Measurements from ENCODE around the gene TEX26.

Gene TEX26

GRCh38 chr13:30898070-30898469 is 34.4 kb upstream of the TEX26 start:
- no peak for TF ChIP-seq EZH2phosphoT487 (IDR thresholded peaks at IDR 0.05; ENCODE audit: low read length)
- TF ChIP-seq EZH2 (optimal IDR thresholded peaks at IDR 0.05; ENCODE audit: low read depth, low read length), result no peak
- no peak for TF ChIP-seq CTCF (IDR thresholded peaks at IDR 0.05; ENCODE audit: low read length)
- Histone ChIP-seq H3K9ac (ENCODE audit: low read length) (no peak overlapping the region), H3K4me1 (ENCODE audit: low read length) (no peaks in the 10 kb centered on the region), H4K20me1 (ENCODE audit: insufficient read depth, low read length) (no peaks in the 10 kb centered on the region), H3K27me3 (replicated peaks; ENCODE audit: insufficient read depth, low read length) (no peaks in the 10 kb centered on the region), H3K36me3 (replicated peaks; ENCODE audit: insufficient read depth, low read length) (no peaks in the 10 kb centered on the region), H3K27ac (ENCODE audit: low read length) (no peak overlapping the region), H3F3A (ENCODE audit: insufficient read depth, low read length) (no peaks in the 10 kb centered on the region), H3K9me2 (replicated peaks; ENCODE audit: insufficient read depth, low read length) (no peaks in the 10 kb centered on the region), H2AFZ (ENCODE audit: low read length) (no peak overlapping the region), H3K4me3 (ENCODE audit: low read length) (no peak overlapping the region), H3K4me2 (ENCODE audit: low read depth, low read length) (no peak overlapping the region), H3K9me3 (replicated peaks; ENCODE audit: insufficient read depth, low read length) (no peaks in the 10 kb centered on the region), H3K79me2 (ENCODE audit: low read length) (no peaks in the 10 kb centered on the region)
- DNase-seq, result no peak

- no peaks in the 10 kb centered on the region for H3K79me2 ChIP-seq (ENCODE audit: low read length)
- DNase-seq, result no peak
- no peaks in the 10 kb centered on the region for H3F3A ChIP-seq (ENCODE audit: insufficient read depth, low read length)
- H3K36me3 ChIP-seq (replicated peaks; ENCODE audit: insufficient read depth, low read length), result no peaks in the 10 kb centered on the region
- no peak overlapping the region for H2AFZ ChIP-seq (ENCODE audit: low read length)
- H3K27me3 ChIP-seq (replicated peaks; ENCODE audit: insufficient read depth, low read length), result no peaks in the 10 kb centered on the region
- no peak overlapping the region for H3K4me2 ChIP-seq (ENCODE audit: low read depth, low read length)
- no peak overlapping the region for H3K27ac ChIP-seq (ENCODE audit: low read length)
- no peaks in the 10 kb centered on the region for H3K4me1 ChIP-seq (ENCODE audit: low read length)
- TF ChIP-seq CTCF (IDR thresholded peaks at IDR 0.05; ENCODE audit: low read length) (no peak), EZH2 (optimal IDR thresholded peaks at IDR 0.05; ENCODE audit: low read depth, low read length) (no peak), EZH2phosphoT487 (IDR thresholded peaks at IDR 0.05; ENCODE audit: low read length) (no peak)
- no peak overlapping the region for H3K9ac ChIP-seq (ENCODE audit: low read length)
- no peaks in the 10 kb centered on the region for H3K9me2 ChIP-seq (replicated peaks; ENCODE audit: insufficient read depth, low read length)
- H3K4me3 ChIP-seq (ENCODE audit: low read length), result no peak overlapping the region
- H3K9me3 ChIP-seq (replicated peaks; ENCODE audit: insufficient read depth, low read length), result no peaks in the 10 kb centered on the region
- H4K20me1 ChIP-seq (ENCODE audit: insufficient read depth, low read length), result no peaks in the 10 kb centered on the region
These were observed 33.7 kb upstream of the TEX26 start for GRCh38 chr13:30898678-30899241.

- no peaks in the 10 kb centered on the region for H3K4me1 ChIP-seq (ENCODE audit: low read length)
- H3F3A ChIP-seq (ENCODE audit: insufficient read depth, low read length), result no peaks in the 10 kb centered on the region
- H3K9me3 ChIP-seq (replicated peaks; ENCODE audit: insufficient read depth, low read length), result no peaks in the 10 kb centered on the region
- H4K20me1 ChIP-seq (ENCODE audit: insufficient read depth, low read length), result no peaks in the 10 kb centered on the region
- H2AFZ ChIP-seq (ENCODE audit: low read length), result no peak overlapping the region
- H3K4me2 ChIP-seq (ENCODE audit: low read depth, low read length), result no peak overlapping the region
- TF ChIP-seq EZH2 (optimal IDR thresholded peaks at IDR 0.05; ENCODE audit: low read depth, low read length) (no peak), EZH2phosphoT487 (IDR thresholded peaks at IDR 0.05; ENCODE audit: low read length) (no peak), CTCF (IDR thresholded peaks at IDR 0.05; ENCODE audit: low read length) (no peak)
- no peaks in the 10 kb centered on the region for H3K79me2 ChIP-seq (ENCODE audit: low read length)
- H3K9me2 ChIP-seq (replicated peaks; ENCODE audit: insufficient read depth, low read length), result no peaks in the 10 kb centered on the region
- no peak for DNase-seq
- no peak overlapping the region for H3K27ac ChIP-seq (ENCODE audit: low read length)
- H3K4me3 ChIP-seq (ENCODE audit: low read length), result no peak overlapping the region
- no peaks in the 10 kb centered on the region for H3K36me3 ChIP-seq (replicated peaks; ENCODE audit: insufficient read depth, low read length)
- no peak overlapping the region for H3K9ac ChIP-seq (ENCODE audit: low read length)
- H3K27me3 ChIP-seq (replicated peaks; ENCODE audit: insufficient read depth, low read length), result no peaks in the 10 kb centered on the region
These were observed 32.0 kb upstream of the TEX26 start for GRCh38 chr13:30900436-30900835.

All from MM.1S (cell line).